Measurements from ENCODE around the gene C11orf52.
"Not testable (repeated sequence)": the region's sequence is repeated elsewhere in the genome, so short reads cannot be mapped to it uniquely, and the experiment has no call there.

Gene C11orf52

GRCh38 chr11:111913031-111913861, 5.5 kb upstream of the C11orf52 start:
- peak; percentile 42 for DNase-seq (ENCODE audit: low spot score)

- DNase-seq (ENCODE audit: low spot score) = peak; percentile 80
These were observed 4.7 kb upstream of the C11orf52 start for GRCh38 chr11:111913997-111914396.

GRCh38 chr11:111916768-111917167, 1.9 kb upstream of the C11orf52 start:
- DNase-seq (ENCODE audit: low spot score) = no peak

GRCh38 chr11:111917312-111917711, 1.4 kb upstream of the C11orf52 start:
- DNase-seq (ENCODE audit: low spot score) = no peak

- DNase-seq (ENCODE audit: low spot score) = no peak
These were observed 925 bp upstream of the C11orf52 start for GRCh38 chr11:111917788-111918187.

GRCh38 chr11:111920908-111921307, 2.2 kb downstream of the C11orf52 start:
- no peak for DNase-seq (ENCODE audit: low spot score)

- no peak for DNase-seq (ENCODE audit: low spot score)
These were observed 3.0 kb downstream of the C11orf52 start for GRCh38 chr11:111921541-111922230.

GRCh38 chr11:111922803-111923202, 4.1 kb downstream of the C11orf52 start:
- peak; percentile 41 for DNase-seq (ENCODE audit: low spot score)

GRCh38 chr11:111923351-111923788, 4.7 kb downstream of the C11orf52 start:
- peak; percentile 39 for DNase-seq (ENCODE audit: low spot score)

GRCh38 chr11:111923951-111924350, 5.2 kb downstream of the C11orf52 start:
- no peak for DNase-seq (ENCODE audit: low spot score)

GRCh38 chr11:111925953-111926352, 7.2 kb downstream of the C11orf52 start:
- no peak for DNase-seq (ENCODE audit: low spot score)

- DNase-seq (ENCODE audit: low spot score) = peak; percentile 97
These were observed 8.0 kb downstream of the C11orf52 start for GRCh38 chr11:111926505-111927391.

GRCh38 chr11:111930472-111930871, 11.8 kb downstream of the C11orf52 start:
- no peak for DNase-seq (ENCODE audit: low spot score)

- no peak for DNase-seq (ENCODE audit: low spot score)
These were observed 13.9 kb downstream of the C11orf52 start for GRCh38 chr11:111932611-111932950.

GRCh38 chr11:111933176-111933575, 14.5 kb downstream of the C11orf52 start:
- DNase-seq (ENCODE audit: low spot score) = not testable (repeated sequence)

- DNase-seq (ENCODE audit: low spot score) = no peak
These were observed 15.2 kb downstream of the C11orf52 start for GRCh38 chr11:111933872-111934271.

GRCh38 chr11:111934306-111934705, 15.6 kb downstream of the C11orf52 start:
- no peak for DNase-seq (ENCODE audit: low spot score)

GRCh38 chr11:111935317-111936039, 16.8 kb downstream of the C11orf52 start:
- DNase-seq (ENCODE audit: low spot score) = no peak

- DNase-seq (ENCODE audit: low spot score) = no peak
These were observed 17.4 kb downstream of the C11orf52 start for GRCh38 chr11:111936040-111936540.

GRCh38 chr11:111937461-111937769, 18.7 kb downstream of the C11orf52 start:
- DNase-seq (ENCODE audit: low spot score) = no peak

- DNase-seq (ENCODE audit: low spot score) = no peak
These were observed 19.1 kb downstream of the C11orf52 start for GRCh38 chr11:111937844-111938243.

GRCh38 chr11:111938687-111939160, 20.0 kb downstream of the C11orf52 start:
- no peak for DNase-seq (ENCODE audit: low spot score)

Measured in kidney tubule cell (primary cell).